GM12878 (cell line): ENCODE data around the gene FAM118B. TPM values are rescaled to one million over a fixed set of nuclear protein-coding genes. Genes with fewer than 3 reads are reported as not detected.

ENCODE experiments used
- ATF2 ChIP-seq: IDR thresholded peaks from 2 replicates; pipeline ENCODE4 v1.6.1; 2012; ENCODE audit warnings: low read length, inconsistent platforms
- PKNOX1 ChIP-seq: fragments of 450-650 bp; IDR thresholded peaks from 2 replicates; pipeline ENCODE4 v1.6.1; 2016; ENCODE audit warnings: mild to moderate bottlenecking
- USF2 ChIP-seq: IDR thresholded peaks from 2 replicates; pipeline ENCODE4 v1.6.1; 2011; ENCODE audit warnings: low read depth, low read length, improper control_type of control experiment, borderline replicate concordance
- ZNF687 ChIP-seq: fragments of 450-650 bp; IDR thresholded peaks from 2 replicates; pipeline ENCODE4 v1.6.1; 2017; ENCODE audit warnings: mild to moderate bottlenecking, moderate library complexity
- polyA plus RNA-seq, 11 experiments: library from polyadenylated mRNA; depleted of rRNA in 4 of 11; unstranded in 6 of 11; stranded (reverse) in 5 of 11; fragments of >200 nt; fragmentation: Nextera tagmentation in 4 of 11; fragmentation: Illumina TruSeq in 1 of 11; extraction: Ambion mirVana in 4 of 11; extraction: Trizol in 1 of 11; gene quantifications; 1 replicate in 1 of 11; 2 replicates in 10 of 11; pipeline versions ENCODE4 v1.2.1 to v1.2.3, GENCODE V29; 2011 to 2016; ENCODE audit warnings: inconsistent platforms in 2 of 11, missing spikeins in 2 of 11, low read depth in 1 of 11
- total RNA-seq, 4 experiments: library from RNA; depleted of rRNA in 3 of 4; stranded (reverse); fragments of >200 nt in 3 of 4; fragmentation: Illumina TruSeq in 1 of 4; extraction: Trizol in 1 of 4; gene quantifications; 2 replicates each; pipeline versions ENCODE4 v1.2.1 to v1.2.3, GENCODE V29; 2013 to 2021

FAM118B gene
- total and polyA plus RNA-seq, 10 of the 15 experiments (the other 5 are each of a cell fraction or from before 2014, with no cell fraction given) = 12.8 to 29.7 (median 16.5) TPM

DNA sequence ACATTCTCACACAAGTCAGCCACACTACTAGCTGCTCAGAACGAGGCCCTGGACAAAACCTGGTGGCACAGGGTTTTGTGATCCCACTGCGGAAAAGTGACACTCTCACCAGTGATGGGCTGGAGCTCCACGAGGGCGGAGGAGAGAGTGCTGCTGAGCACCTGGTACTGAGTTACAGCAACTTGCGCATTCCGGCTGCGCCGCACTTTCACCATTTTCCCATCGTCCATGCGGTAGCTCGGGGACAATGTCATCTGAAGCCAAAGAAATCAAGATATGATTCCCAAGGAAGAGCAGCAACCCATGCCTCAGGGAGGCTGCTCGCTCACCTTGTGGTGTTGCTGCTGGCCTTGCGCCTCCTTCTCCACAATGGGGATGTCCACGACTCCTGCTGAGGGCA is 6.2 kb upstream of the FAM118B start (continued):
- no peak for TF ChIP-seq PKNOX1
- no peak for TF ChIP-seq ATF2
- no peak for TF ChIP-seq USF2
- TF ChIP-seq ZNF687 = no peak
- TF ChIP-seq, all 136 proteins: peak for 0
